ENCODE results near the gene ACKR2.

Gene ACKR2

DNA sequence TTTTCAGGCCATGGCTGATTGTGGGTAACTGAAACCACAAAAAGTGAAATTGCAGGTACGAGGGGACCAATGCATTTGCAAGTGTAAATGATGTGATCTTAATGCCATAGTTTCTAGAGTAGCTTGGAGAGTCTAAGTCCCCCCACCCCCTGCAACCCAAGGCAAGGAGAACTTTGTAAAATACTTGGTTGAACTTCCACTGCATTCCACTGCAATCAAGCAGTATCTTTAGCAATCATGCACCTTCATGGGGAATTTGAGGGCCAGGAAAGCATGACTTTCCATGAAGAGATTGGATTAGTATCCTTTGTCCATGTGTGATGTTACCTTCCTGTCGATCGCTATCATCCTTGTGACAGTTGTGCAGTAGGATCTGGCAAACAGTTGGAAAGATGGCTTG is 77.8 kb downstream of the ACKR2 start:
- DNase-seq (ENCODE audit: low read depth), result no peak

DNA sequence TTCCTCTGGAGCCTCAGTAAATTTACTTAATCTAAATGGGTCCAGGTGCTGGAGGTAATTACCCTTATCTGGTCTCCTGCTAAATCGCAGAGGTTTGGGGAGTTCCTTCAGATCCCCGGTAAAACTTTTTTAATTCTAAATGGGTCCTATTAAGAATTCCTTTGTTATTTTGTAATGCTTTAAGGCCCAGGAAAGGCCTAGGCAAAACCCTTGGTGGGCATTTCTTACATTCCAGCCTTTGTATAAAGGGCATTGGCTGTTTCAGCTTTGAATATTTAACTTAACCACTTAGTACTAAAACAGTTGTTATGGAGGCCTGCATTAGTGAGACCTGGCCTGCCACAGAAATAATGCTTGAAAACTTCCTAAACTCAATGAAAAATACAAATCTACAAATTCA is 81.8 kb downstream of the ACKR2 start:
- DNase-seq (ENCODE audit: low read depth), result no peak

DNA sequence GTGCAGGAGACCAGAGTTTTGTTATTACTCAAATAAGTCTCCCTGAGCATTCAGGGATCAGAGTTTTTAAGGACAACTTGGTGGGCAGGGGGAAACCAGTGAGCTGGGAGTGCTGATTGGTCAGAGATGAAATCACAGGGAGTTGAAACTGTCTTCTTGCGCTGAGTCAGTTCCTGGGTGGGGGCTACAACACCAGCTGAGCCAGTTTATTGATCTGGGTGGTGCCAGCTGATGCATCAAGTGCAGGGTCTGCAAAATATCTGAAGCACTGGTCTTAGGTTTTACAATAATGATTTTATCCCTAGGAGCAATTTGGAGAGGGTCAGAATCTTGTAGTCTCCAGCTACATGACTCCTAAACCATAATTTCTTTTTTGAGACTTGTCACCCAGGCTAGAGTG is 82.9 kb downstream of the ACKR2 start:
- no peak for DNase-seq (ENCODE audit: low read depth)

DNA sequence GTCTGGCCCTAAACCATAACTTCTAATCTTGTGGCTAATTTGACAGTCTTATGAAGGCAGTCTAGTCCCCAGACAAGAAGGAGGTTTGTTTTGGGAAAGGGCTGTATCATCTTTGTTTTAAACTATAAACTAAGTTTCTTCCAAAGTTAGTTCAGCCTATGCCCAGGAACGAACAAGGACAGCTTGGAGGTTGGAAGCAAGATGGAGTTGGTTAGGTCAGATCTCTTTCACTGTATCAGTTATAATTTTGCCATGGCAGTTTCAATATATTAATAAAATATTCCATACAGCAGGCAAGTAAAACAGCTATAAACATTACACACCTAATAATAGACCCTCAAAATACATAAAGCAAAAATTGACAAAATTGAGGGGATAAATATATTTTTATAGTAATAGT is 83.6 kb downstream of the ACKR2 start:
- no peak for DNase-seq (ENCODE audit: low read depth)

DNA sequence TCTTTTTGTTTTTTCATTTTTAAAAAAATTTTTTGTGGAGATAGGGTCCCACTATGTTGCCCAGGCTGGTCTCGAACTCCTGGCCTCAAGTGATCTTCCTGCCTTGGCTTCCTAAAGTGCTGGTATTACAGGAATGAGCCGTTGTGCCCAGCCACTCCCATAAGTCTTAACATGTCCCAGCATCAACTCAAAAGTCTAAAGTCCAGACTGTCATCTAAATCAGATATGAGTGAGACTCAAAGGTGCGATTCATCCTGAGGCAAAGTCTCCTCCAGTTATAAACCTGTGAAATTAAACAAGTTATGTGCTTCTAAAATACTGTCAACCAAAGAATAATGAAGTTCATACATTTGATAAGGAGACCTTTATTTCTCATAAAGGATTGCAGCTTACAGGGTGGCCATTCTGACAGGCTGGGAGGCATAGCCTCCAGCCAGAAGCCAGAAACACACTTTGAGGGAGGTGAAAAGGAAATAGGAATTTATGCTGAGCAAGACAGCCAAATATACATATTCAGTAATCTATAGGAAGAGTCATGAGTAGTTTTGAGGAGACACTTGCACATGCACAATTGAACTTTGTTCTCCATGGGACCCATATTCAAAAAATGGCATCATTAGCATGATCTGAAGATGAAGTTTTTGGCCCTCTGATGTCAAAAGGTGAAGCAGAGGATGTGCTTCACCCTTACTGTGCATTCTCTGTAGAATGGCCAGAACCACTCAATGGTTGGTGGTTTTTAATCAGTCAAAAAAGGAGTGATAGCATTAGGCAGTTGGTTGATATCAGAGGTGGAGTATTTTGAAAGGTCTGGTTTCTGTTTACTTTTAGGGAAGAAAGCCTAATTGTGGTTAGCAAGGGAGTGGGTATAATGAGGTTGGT is 85.7 kb downstream of the ACKR2 start:
- no peak for DNase-seq (ENCODE audit: low read depth)

DNA sequence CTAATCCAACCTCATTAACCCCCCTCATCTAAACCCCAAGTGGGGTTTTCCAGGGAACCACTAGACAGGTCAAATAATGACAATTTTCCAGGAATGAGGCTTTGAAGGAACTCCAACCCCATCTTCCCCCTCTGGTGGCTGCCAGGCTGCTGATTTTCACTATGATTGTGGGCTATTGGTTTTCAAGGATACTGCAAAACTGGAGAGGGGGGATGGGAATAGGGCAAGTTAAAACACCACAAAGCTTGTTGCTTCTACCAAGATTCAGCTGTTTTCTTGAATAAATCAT is 86.3 kb downstream of the ACKR2 start:
- no peak for DNase-seq (ENCODE audit: low read depth)

DNA sequence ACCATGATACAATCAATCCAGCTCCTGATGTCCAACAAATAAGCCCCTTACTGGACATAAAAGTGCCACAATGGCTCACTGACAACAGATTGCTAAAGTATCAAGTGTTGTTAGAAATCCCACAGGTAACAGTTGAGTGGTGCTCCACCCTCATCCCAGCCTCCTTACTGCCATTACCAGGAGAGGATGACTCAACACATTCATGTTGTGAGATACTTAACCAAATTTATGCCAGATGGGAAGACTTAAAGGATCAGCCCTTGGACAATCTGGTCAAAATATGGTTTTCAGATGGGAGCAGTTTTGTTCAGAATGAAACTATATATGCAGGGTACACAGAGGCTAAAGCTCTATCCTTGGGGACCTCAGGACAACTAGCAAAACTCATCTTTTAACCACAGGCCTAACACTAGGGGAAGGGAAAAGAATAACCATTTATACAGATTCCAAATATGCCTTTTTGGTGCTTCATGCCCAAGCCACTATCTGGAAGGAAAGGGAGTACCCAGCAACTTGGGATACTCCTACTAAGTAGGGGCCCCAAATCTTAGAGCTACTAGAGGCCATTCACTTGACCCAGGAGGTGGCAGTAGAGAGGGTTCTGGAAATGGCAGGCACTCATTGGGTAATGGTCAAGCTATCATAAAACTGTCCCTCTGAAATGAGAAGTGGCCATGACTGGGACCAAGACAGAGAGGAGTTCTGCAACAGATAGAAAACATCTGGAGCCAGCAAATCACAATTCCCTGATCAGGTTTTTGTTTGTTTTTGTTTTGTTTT is 89.8 kb downstream of the ACKR2 start:
- no peak for DNase-seq (ENCODE audit: low read depth)

DNA sequence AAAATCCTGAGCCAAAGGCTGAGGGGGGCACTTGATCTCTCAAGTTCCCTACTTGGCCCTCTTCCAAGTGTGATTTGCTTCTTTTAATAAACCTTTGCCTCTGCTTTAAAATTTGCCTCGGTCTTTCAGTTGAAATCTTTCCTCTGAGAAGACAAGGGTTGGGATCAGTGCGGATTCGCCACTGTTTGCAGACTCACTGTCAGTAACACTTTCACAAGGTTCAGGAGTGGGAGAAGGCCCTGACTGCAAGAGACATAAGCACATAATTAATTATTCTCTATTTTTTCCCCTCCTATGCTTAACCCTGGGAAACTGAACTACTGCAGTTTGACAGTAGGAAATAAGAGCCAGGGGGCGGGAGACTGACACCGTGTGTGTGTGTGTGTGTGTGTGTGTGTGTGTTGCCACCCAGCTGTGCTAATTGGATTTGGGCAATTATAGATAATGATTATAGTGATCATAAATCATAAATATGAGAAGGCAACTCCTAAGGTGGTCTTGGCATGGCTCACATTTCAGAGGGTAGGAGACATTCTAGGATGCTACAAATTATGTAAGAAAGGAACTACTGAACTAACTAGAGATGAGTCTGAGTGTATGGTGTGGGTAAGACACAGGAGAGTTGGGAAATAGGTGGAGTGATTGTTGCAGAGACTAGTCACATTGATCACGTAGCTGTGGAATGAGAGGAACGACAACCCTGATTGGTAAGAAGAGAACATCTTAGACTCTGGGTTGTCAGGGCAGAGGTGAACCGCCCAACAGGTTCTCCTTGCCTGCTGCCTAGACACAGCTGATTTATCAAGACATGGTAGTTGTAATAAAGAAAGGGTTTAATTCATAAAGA is 91.2 kb downstream of the ACKR2 start:
- no peak for DNase-seq (ENCODE audit: low read depth)

DNA sequence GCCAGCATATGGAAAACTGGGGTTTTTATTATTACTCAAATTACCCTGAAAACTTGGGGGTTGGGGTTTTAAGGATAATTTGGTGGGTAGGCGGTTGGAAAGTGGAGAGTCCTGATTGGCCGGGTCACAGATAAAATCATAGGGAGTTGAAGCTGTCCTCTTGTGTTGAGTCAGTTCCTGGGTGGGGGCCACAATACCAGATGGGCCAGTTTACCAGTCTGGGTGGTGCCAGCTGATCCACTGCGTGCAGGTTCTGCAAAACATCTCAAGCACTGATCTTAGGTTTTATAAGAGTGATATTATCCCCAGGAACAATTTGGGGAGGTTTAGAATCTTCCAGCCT is 91.8 kb downstream of the ACKR2 start:
- DNase-seq (ENCODE audit: low read depth), result no peak

DNA sequence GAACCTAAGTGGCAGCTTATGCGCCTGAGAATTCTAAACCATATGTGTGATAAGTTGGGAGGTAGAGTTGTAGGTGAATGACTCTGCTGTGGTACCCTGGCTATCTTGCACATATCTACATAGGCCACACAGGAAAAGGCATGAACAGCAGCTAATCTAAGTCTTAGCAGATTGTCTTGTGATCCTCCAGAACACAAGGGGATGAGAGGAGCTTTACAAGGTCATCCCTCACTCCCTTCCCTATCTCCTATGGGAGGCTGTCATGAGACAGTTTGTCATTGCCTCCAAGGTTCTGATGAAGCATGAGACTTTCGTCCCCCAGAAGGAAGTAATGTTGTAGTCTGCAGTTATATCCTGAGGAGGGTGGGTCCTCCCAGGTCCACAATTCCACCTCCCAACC is 93.0 kb downstream of the ACKR2 start:
- no peak for DNase-seq (ENCODE audit: low read depth)

DNA sequence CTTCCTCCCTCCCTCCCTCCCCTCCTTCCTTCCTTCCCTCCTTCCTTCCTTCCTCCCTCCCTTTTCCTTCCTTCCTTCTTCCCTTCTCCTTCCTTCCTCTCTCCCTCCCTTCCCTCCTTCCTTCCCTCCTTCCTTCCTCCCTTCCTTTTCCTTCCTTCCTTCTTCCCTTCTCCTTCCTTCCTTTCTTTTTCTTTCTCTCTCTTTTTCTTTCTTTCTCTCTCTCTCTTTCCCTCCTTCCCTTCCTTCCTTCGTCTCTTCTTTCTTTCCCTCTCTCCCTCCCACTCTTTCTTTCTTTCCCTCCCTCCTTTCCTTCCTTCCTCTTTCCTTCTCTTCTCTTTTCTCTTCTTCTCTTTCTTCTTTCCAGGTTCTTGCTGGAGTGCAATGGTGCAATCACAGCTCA is 94.8 kb downstream of the ACKR2 start:
- no peak for DNase-seq (ENCODE audit: low read depth)

DNA sequence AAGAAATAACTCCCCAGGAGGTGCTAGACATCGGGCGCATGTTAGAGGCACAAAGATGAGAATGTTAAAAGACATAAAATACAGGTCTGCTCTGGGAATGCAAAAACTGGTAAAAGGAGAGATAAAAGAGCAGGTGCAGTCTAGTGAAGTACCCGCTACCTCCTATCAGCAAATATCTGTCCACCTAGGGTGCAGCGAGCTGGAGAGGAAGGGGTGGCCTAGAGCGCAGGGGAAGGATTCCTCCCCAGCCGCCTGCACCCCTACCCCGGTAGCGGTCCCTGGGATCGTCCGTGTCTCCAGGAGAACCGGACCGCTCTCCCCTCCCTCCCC is 96.5 kb downstream of the ACKR2 start:
- no peak for DNase-seq (ENCODE audit: low read depth)

DNA sequence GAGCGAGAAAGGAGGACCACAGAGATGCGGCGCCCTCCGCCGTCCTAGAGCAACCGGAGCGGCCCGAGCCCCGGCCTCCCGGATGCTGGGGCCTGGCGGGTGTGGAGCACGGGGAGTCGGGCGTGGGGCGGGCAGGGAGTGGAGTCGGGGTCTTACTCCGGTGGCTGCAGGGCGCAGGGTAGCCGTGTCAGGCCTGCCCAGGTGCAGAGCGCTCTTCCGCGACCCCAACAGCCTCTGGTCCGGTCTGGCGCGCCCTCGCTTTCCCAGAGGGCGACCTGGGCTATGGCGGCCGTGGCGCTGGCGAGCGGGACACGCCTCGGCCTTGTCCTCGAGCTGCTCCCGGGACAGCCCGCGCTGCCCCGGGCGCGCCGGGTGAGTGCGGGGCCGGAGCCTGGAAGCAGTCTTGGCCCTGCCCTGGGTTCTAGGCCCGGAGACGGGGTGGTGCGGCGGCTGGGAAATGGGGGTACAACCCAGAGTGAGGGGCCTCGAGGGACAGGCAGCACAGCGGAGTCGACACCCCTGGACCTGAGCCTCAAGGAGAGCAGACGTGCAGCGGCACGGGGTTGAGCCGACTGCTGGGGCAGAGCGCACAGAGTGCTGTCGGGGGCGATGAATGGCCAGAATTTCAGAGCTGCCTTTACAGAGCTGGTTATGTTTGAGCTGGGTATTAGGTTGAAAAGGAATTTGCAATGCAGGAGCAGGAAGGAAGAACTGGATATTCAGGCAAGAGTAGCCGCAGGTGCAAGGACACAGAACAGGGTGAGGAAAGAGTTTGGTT is 97.0 kb downstream of the ACKR2 start, which contains the start of gene ZNF662:
TSS of gene ZNF662 (plus strand) at position 73 of the 778 bp plus-strand sequence. CDS start 1,973 bp downstream, outside the sequence.
- no peak for DNase-seq (ENCODE audit: low read depth)

DNA sequence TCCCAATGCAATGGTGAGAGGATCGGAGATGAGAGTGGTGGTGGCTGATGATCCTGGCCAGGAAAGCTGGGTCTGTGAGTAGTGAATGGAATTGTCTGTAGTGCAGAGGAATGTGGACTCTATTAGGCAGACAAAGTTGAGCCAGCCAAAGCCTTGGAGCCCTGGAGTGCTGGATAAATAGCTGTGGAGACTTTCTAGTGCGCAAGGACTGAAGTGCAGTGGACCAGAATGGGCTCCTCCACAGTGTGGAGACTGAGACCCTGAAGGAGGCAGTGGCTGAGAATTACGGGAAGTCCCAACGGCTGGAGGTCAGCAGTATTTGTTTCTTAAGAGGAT is 97.6 kb downstream of the ACKR2 start:
- no peak for DNase-seq (ENCODE audit: low read depth)

DNA sequence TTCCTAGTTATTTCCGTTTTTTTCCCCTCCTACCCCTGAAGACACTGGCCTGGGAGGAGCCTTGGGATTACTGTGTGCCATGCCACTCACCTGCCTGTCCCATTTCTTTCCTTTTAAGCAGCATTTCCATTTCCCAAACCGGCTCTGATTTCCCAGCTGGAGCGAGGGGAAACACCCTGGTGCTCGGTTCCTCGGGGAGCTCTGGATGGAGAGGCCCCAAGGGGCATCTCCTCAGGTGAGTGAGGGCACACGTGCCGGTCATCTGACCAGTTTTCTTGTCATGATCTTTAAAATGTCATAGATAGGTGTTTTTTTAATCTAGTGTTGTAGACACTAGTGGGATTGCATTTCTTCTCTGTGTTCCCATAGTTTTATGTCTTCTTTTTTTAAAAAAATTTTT is 99.4 kb downstream of the ACKR2 start:
- DNase-seq (ENCODE audit: low read depth), result no peak

DNA sequence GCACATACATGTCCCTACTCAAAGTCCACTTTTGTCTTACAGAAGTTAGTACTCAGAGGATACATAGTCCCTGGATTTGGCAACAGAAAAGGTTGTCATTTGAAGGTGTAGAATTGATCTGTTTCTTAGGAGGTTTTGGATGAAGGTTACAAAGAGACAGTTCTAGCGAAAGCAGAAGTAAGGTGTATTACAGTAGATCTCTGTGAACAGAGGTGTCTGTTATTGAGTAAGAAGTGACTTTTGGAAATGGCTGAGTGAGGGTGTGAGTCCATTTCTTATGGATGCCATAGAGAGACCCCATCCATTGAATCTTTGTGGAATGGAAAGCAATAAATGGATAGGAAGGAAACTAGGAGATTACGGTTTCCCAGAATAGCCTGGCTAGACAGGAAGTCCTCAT is 102.3 kb downstream of the ACKR2 start:
- no peak for DNase-seq (ENCODE audit: low read depth)

DNA sequence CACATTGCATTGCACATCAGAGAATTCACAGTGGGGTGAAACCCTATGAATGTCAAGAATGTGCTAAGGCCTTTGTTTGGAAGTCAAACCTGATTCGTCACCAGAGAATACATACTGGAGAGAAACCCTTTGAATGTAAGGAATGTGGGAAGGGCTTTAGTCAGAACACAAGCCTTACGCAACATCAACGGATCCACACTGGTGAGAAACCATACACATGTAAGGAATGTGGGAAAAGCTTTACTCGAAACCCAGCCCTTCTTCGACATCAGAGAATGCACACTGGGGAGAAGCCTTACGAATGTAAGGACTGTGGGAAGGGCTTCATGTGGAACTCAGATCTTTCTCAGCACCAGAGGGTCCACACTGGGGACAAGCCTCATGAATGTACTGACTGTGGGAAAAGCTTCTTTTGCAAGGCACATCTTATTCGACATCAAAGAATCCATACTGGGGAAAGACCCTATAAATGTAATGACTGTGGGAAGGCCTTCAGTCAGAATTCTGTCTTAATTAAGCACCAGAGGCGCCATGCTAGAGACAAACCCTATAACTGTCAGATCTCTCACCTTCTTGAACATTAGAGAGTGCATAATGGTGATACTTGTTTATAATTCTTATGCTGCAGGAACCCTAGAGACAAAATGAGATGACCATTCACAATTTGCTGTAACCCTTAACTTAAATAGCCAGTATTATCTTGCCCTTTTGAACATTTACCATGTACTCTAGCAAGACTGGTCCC is 105.7 kb downstream of the ACKR2 start:
- no peak for DNase-seq (ENCODE audit: low read depth)
